ELR (cell line): Measurements from ENCODE around the gene TACC2.

Experiments used
- DNase-seq: peaks from one replicate; pipeline ENCODE4 v3.0.0-alpha.2; 2015; ENCODE audit warnings: low read depth

The TACC2 gene

DNA sequence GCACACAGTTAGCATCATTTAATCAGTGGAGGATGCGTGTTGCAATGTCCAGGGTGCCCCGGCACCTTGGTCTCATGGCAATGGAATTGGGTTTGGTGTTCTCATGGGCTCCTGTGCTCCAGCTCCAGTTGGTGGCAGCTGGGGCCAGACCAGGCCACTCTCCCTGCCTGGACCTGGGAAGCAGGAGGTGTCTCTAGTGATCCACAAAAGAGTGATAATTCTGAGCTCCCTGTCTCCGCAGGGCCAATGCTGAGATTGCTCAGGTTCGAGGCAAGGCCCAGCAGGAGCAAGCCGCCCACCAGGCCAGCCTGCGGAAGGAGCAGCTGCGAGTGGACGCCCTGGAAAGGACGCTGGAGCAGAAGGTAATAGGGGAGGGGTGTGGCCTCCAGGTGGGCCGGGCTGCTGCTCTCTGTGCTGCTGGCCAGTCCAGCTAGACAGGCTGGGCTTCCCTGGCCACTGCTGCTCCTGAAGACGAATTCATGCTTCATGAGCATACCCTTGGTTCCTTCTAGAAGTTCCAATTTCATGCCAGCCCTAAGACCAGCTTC, 260.4 kb downstream of the TACC2 start:
- no peak for DNase-seq

GRCh38 chr10:122249991-122250750, 261.2 kb downstream of the TACC2 start:
- no peak for DNase-seq

GRCh38 chr10:122251459-122252255, 262.7 kb downstream of the TACC2 start:
- no peak for DNase-seq

- no peak for DNase-seq
Measured at GRCh38 chr10:122252805-122253204, 263.8 kb downstream of the TACC2 start.

DNA sequence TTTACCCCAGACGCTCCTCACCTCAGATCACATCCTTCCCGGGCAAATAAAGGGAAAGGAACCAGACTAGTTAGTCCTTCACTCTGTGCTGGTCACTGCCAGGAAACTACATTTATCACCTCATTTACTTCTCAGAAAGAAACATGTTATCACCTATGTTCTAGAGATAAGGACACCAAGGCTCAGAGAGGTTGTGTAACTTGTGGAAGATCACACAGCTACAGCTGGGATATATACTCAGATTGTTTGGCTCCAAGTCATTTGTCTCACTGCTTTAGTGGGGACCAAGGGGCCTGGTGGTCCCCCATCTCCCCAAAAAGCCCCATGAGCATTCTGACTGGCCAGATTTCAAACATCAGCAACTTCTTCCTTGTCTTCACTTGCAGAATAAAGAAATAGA, 264.6 kb downstream of the TACC2 start:
- no peak for DNase-seq

DNA sequence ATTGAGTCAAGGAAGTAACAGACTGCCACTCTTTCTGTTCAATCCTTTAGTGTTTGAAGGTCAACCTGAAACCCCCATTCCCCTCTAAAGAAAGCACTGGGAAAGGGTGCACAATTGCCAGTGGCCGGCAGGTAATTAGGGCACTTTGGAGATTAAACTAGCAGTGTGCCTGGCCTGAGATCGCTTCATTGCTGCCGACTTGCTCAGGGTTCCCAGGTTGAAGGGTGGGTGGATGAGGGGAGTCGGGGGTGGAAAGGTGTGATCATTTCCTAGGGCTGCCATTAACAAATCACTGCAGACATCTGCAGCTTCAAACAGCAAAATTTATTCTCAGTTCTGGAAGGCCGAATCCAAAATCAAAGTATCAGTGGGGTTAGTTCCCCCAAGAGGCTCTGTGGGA, 265.9 kb downstream of the TACC2 start:
- DNase-seq, result no peak

DNA sequence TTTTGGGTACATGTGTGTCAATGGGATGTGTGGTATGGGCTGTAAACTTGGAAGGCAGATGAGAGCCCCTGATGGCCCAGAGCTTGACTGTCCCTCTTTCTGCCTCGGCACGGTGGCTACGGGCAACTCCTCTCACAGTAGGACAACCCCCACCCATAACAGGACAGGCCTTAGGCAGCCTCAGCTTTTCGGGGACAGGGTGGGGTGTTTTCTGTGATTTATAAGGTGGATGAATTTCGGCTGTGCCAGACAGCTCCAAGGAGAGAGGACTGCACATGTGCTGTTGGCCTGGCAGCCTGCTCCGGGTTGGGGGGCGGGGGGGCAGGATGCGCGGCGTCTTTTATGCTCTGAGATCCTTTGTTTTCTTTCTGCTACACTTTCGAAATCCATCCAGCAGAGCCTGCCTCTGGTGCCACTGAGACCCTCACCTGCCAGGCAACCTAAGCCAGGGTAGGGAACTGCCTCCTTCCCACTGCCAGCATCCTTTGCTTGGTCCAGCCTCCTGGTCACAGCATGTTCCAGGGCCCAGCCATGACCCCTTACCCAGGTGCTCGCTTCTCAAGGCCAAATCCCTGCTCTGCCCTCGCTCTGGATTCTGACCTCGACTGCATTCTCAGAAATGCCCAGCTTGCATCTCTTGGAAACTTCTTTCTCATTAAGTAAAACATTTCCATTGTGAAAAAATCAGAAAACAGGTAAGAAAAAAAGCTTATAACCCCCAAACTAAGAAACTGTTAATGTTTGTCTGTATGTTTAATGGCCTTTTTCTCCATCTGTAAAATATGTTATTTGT, 266.7 kb downstream of the TACC2 start:
- DNase-seq, result no peak

GRCh38 chr10:122257041-122257440, 268.1 kb downstream of the TACC2 start:
- DNase-seq, result no peak

- DNase-seq, result peak; percentile 21
Measured at GRCh38 chr10:122258136-122259074, 269.4 kb downstream of the TACC2 start.

- no peak for DNase-seq
Measured at GRCh38 chr10:122259075-122259466, 270.1 kb downstream of the TACC2 start.

DNA sequence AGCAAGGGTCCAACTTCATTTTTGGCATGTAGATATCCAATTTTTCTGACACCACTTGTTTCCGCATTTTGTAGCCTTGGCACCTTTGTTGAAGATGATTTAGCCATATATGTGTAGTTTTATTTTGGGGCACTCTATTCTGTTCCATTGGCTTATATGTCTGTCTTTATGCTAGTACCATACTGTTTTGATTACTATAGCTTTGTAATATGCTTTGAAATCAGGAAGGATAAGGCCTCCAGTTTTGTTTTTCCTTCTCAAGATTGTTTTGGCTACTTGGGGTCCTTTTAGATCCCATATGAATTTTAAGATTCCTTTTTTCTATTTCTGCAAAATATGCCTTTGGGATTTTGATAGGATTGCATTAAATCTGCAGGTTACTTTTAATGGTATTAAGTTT, 272.6 kb downstream of the TACC2 start:
- DNase-seq, result no peak

- DNase-seq, result peak; percentile 77
Measured at GRCh38 chr10:122263971-122264370, 275.0 kb downstream of the TACC2 start.

DNA sequence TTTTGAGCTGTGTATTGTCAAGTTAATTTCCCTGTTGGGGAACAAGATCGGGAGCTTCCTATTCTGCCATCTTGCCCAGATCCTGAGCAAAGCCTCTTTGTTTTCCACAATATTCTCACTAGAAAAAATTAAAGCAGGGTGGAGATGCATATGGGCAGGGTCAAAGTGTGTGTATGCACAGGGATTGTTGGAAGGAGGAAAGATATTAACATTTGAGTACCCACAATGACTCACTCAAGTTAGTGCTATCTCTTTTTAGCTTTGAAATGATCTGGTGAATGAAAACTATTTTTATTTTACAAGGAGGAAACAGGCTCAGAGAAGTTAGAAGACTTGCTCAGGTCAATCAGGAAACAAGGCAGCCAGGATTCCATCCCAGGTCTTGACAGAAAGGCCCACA, 275.5 kb downstream of the TACC2 start:
- DNase-seq, result no peak

DNA sequence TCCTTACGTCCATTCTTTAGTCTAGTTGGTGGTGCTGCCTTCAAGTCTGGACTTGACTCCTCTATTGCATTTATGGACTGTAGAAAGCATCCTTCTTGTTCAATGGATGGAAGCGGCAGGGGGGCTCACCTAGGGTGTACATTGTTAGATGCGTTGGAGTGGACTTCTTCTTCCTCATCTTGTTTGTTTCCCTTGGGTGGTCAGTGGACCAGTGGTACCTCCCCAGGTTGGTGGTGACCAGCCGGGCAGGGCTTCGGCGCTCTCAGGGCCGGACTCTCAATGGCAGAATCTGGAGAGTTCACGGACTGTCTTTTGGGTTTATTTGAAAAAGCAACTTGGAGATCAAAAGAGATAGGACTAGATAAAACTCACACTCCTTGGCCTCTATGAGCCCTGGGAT, 276.0 kb downstream of the TACC2 start:
- no peak for DNase-seq

DNA sequence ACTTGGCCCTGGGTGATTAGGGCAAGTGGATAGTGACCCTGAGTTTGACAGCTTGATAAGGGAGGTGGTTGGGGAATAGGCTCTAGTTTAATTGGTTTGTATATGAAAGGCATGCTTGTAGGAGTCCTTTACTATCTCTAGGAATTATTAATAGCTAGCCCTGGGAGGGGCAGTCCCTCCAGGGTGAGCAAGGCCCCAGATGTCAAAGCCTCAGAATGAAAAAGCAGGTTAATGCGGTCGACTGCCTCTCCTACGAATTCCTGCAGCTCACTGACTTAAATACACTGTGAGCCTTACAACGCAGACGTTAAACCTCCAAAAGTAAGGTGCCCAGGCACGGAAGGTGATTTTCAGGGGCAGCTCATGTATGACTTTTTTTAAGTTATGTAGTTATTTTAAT, 276.9 kb downstream of the TACC2 start:
- DNase-seq, result no peak

- peak; percentile 57 for DNase-seq
Measured at GRCh38 chr10:122267849-122268737, 279.1 kb downstream of the TACC2 start.

- DNase-seq, result no peak
Measured at GRCh38 chr10:122269059-122269687, 280.2 kb downstream of the TACC2 start.

- DNase-seq, result no peak
Measured at GRCh38 chr10:122271076-122271475, 282.1 kb downstream of the TACC2 start, which contains the start of gene BTBD16. Gene BTBD16, plus strand, starts transcription at chr10:122271296. Its CDS starts 3,786 bp downstream, at chr10:122275082.

GRCh38 chr10:122273966-122274545, 285.1 kb downstream of the TACC2 start:
- DNase-seq, result no peak
